ENCODE data around the gene FAT2. TPM values are rescaled to one million over a fixed set of nuclear protein-coding genes. Genes with fewer than 3 reads are reported as not detected.

Gene FAT2
- total RNA-seq, 4 donors from 2014 or later = 0.12 to 9.1 TPM; not detected in 2

- Histone ChIP-seq H3K27me3 (no peaks in the 10 kb centered on the region), H3K4me3 (no peak overlapping the region), H3K4me1 (no peaks in the 10 kb centered on the region), H3K36me3 (no peaks in the 10 kb centered on the region), H3K27ac (no peak overlapping the region), H3K9me3 (no peaks in the 10 kb centered on the region)
- TF ChIP-seq CTCF (IDR thresholded peaks at IDR 0.05) (no peak), POLR2A (IDR thresholded peaks at IDR 0.05) (no peak)
- intact Hi-C loops (cut with DNase I; ENCODE audit: low total_unique reads) = no loop called here
- no peak for DNase-seq
These were observed 16.6 kb downstream of the FAT2 start for GRCh38 chr5:151574444-151574996.

- Histone ChIP-seq H3K9me3 (no peaks in the 10 kb centered on the region), H3K36me3 (no peaks in the 10 kb centered on the region), H3K4me1 (no peaks in the 10 kb centered on the region), H3K27ac (no peak overlapping the region), H3K4me3 (no peak overlapping the region), H3K27me3 (no peaks in the 10 kb centered on the region)
- intact Hi-C loops (cut with DNase I; ENCODE audit: low total_unique reads) = no loop called here
- DNase-seq = no peak
- TF ChIP-seq CTCF (IDR thresholded peaks at IDR 0.05) (no peak), POLR2A (IDR thresholded peaks at IDR 0.05) (no peak)
These were observed 18.3 kb downstream of the FAT2 start for GRCh38 chr5:151572657-151573368.

GRCh38 chr5:151571270-151572173, 19.6 kb downstream of the FAT2 start:
- intact Hi-C loops (cut with DNase I; ENCODE audit: low total_unique reads) = no loop called here
- no peaks in the 10 kb centered on the region for H3K27me3 ChIP-seq
- no peaks in the 10 kb centered on the region for H3K36me3 ChIP-seq
- H3K27ac ChIP-seq = no peak overlapping the region
- H3K4me3 ChIP-seq = no peak overlapping the region
- DNase-seq = no peak
- H3K4me1 ChIP-seq = no peaks in the 10 kb centered on the region
- H3K9me3 ChIP-seq = no peaks in the 10 kb centered on the region
- TF ChIP-seq CTCF (IDR thresholded peaks at IDR 0.05) = no peak
- TF ChIP-seq POLR2A (IDR thresholded peaks at IDR 0.05) = no peak

GRCh38 chr5:151570512-151571269, 20.4 kb downstream of the FAT2 start:
- no peak overlapping the region for H3K27ac ChIP-seq
- no peak for DNase-seq
- no peaks in the 10 kb centered on the region for H3K4me1 ChIP-seq
- intact Hi-C loops (cut with DNase I; ENCODE audit: low total_unique reads) = no loop called here
- H3K36me3 ChIP-seq = no peaks in the 10 kb centered on the region
- H3K4me3 ChIP-seq = no peak overlapping the region
- H3K9me3 ChIP-seq = no peaks in the 10 kb centered on the region
- no peaks in the 10 kb centered on the region for H3K27me3 ChIP-seq
- TF ChIP-seq POLR2A (IDR thresholded peaks at IDR 0.05) (no peak), CTCF (IDR thresholded peaks at IDR 0.05) (no peak)

All from uterus (tissue), 4 donors.